IMR-90 (cell line): ENCODE measurements around the gene ANO7. TPM values are rescaled to one million over a fixed set of nuclear protein-coding genes. Genes with fewer than 3 reads are reported as not detected.

ENCODE experiments used
- ATAC-seq: fragments of 200-7000 bp; cut with Tn5 transposase; 2 replicates; pipeline ENCODE4 v1.9.1; 2020; ENCODE audit warnings: low read depth, mild to moderate bottlenecking, moderate library complexity
- BruUV-seq: library from RNA; stranded (reverse); fragments of 400-500 nt; replicated peaks from 2 replicates; lab custom pipeline; 2021; lab: Mats Ljungman, UMichigan
- CTCF ChIA-PET: fragments of 300-600 bp; formaldehyde crosslinking; extraction: SDS; loops from one replicate; lab custom pipeline; 2021; ENCODE audit warnings: antibody characterized with exemption; lab: Yijun Ruan, JAX
- POLR2A ChIA-PET: fragments of 300-600 bp; sonication (Branson Sonifier 250); formaldehyde crosslinking; loops from one replicate; lab custom pipeline; 2022; ENCODE audit warnings: antibody characterized with exemption; ENCODE audit not compliant: unreplicated experiment; lab: Charles Lee
- DNase-seq: peaks from one replicate; pipeline ENCODE4 v3.0.0; 2013
- H2AFZ ChIP-seq: replicated peaks from 2 replicates; pipeline ENCODE3; 2013; ENCODE audit warnings: low read length, mild to moderate bottlenecking; ENCODE audit not compliant: poor library complexity
- H2AK5ac ChIP-seq: 2 replicates; pipeline ENCODE4 v1.6.1; 2013; ENCODE audit warnings: low read depth, low read length, inconsistent platforms
- H2AK9ac ChIP-seq: replicated peaks from 2 replicates; pipeline ENCODE3; 2013; ENCODE audit warnings: mild to moderate bottlenecking, low read depth, low read length, moderate library complexity; ENCODE audit not compliant: poor library complexity
- H2BK120ac ChIP-seq: 2 replicates; pipeline ENCODE4 v1.6.1; 2013; ENCODE audit warnings: low read depth, low read length, inconsistent platforms
- H2BK15ac ChIP-seq: 3 replicates; pipeline ENCODE4 v1.6.1; 2013; ENCODE audit warnings: low read depth, low read length, inconsistent platforms
- H2BK20ac ChIP-seq: 2 replicates; pipeline ENCODE4 v1.6.1; 2013; ENCODE audit warnings: low read depth, mild to moderate bottlenecking, inconsistent platforms, low read length, moderate library complexity
- H2BK5ac ChIP-seq: 2 replicates; pipeline ENCODE4 v1.6.1; 2013; ENCODE audit warnings: mild to moderate bottlenecking, low read depth, low read length, inconsistent platforms; ENCODE audit not compliant: poor library complexity, severe bottlenecking
- H3K14ac ChIP-seq: replicated peaks from 2 replicates; pipeline ENCODE4 v1.6.1; 2013; ENCODE audit warnings: low read depth, low read length, inconsistent platforms
- H3K18ac ChIP-seq: 2 replicates; pipeline ENCODE4 v1.6.1; 2013; ENCODE audit warnings: low read depth, low read length, control low read depth
- H3K23ac ChIP-seq: 2 replicates; pipeline ENCODE4 v1.6.1; 2013; ENCODE audit warnings: low read depth, low read length, inconsistent platforms
- H3K27ac ChIP-seq: 2 replicates; pipeline ENCODE4 v1.5.1; 2013; ENCODE audit warnings: mild to moderate bottlenecking, control low read depth, low read length; ENCODE audit not compliant: insufficient read depth
- H3K27me3 ChIP-seq: 2 replicates; pipeline ENCODE4 v1.6.1; 2013; ENCODE audit warnings: low read length; ENCODE audit not compliant: control insufficient read depth, insufficient read depth
- H3K36me3 ChIP-seq: 2 replicates; pipeline ENCODE4 v1.6.1; 2013; ENCODE audit warnings: low read length, mixed read lengths; ENCODE audit not compliant: control insufficient read depth, insufficient read depth
- H3K4ac ChIP-seq: 2 replicates; pipeline ENCODE4 v1.6.1; 2013; ENCODE audit warnings: low read depth, low read length, inconsistent platforms
- H3K4me1 ChIP-seq: 2 replicates; pipeline ENCODE4 v1.6.1; 2013; ENCODE audit warnings: low read length, mixed read lengths; ENCODE audit not compliant: control insufficient read depth, insufficient read depth
- H3K4me2 ChIP-seq: 2 replicates; pipeline ENCODE4 v1.6.1; 2013; ENCODE audit warnings: low read depth, mild to moderate bottlenecking, control low read depth, low read length, moderate library complexity
- H3K4me3 ChIP-seq: 2 replicates; pipeline ENCODE4 v1.5.1; 2013; ENCODE audit warnings: low read depth, mild to moderate bottlenecking, control low read depth, low read length, moderate library complexity; ENCODE audit not compliant: insufficient read depth
- H3K56ac ChIP-seq: 2 replicates; pipeline ENCODE4 v1.6.1; 2013; ENCODE audit warnings: low read length, inconsistent platforms; ENCODE audit not compliant: insufficient read depth; ENCODE audit errors: extremely low read depth
- H3K79me1 ChIP-seq, 2 experiments: 2 replicates each; pipeline ENCODE4 v1.6.1; 2013; ENCODE audit warnings: low read length in 2 of 2, inconsistent platforms in 1 of 2, low read depth in 1 of 2
- H3K9ac ChIP-seq: 2 replicates; pipeline ENCODE4 v1.6.1; 2013; ENCODE audit warnings: low read depth, low read length, control low read depth
- H3K9me1 ChIP-seq: 2 replicates; pipeline ENCODE4 v1.6.1; 2013; ENCODE audit warnings: low read length, inconsistent platforms; ENCODE audit not compliant: insufficient read depth
- H3K9me3 ChIP-seq: 2 replicates; pipeline ENCODE4 v1.6.1; 2013; ENCODE audit warnings: low read length; ENCODE audit not compliant: control insufficient read depth, insufficient read depth
- H4K20me1 ChIP-seq: 2 replicates; pipeline ENCODE4 v1.6.1; 2013; ENCODE audit warnings: low read length, inconsistent platforms; ENCODE audit not compliant: insufficient read depth
- H4K5ac ChIP-seq: 2 replicates; pipeline ENCODE4 v1.6.1; 2013; ENCODE audit warnings: mild to moderate bottlenecking, low read depth, low read length, control low read depth
- H4K8ac ChIP-seq, 2 experiments: 2 replicates each; pipeline ENCODE4 v1.6.1; 2013; ENCODE audit warnings: low read depth in 2 of 2, low read length in 2 of 2, control low read depth in 1 of 2, inconsistent platforms in 1 of 2
- H4K91ac ChIP-seq: 2 replicates; pipeline ENCODE4 v1.6.1; 2013; ENCODE audit warnings: low read depth, low read length, inconsistent platforms; ENCODE audit not compliant: insufficient read depth
- CEBPB ChIP-seq: IDR thresholded peaks from 2 replicates; pipeline ENCODE4 v1.6.1; 2012; ENCODE audit warnings: low read depth, low read length, improper control_type of control experiment
- CHD1 ChIP-seq: IDR thresholded peaks from 2 replicates; pipeline ENCODE4 v1.6.1; 2012; ENCODE audit warnings: low read depth, low read length, improper control_type of control experiment
- FOS ChIP-seq: fragments of 150-350 bp; IDR thresholded peaks from 2 replicates; pipeline ENCODE4 v1.6.1; 2016; ENCODE audit warnings: low read depth, low read length
- MXI1 ChIP-seq: IDR thresholded peaks from 2 replicates; pipeline ENCODE4 v1.6.1; 2012; ENCODE audit warnings: low read depth, mild to moderate bottlenecking, low read length, moderate library complexity, borderline replicate concordance
- RCOR1 ChIP-seq: IDR thresholded peaks from 2 replicates; pipeline ENCODE4 v1.6.1; 2012; ENCODE audit warnings: mild to moderate bottlenecking, low read length, improper control_type of control experiment; ENCODE audit not compliant: insufficient replicate concordance
- RFX5 ChIP-seq: IDR thresholded peaks from 2 replicates; pipeline ENCODE4 v1.8.0; 2012; ENCODE audit warnings: low read depth, mild to moderate bottlenecking, low read length, moderate library complexity
- SMC3 ChIP-seq: fragments of 150-350 bp; IDR thresholded peaks from 2 replicates; pipeline ENCODE4 v1.6.1; 2016; ENCODE audit warnings: low read depth, mild to moderate bottlenecking, antibody characterized with exemption, low read length, moderate library complexity
- WGBS, 2 experiments: methylation state at CpG; one replicate each; pipeline versions ENCODE4 v1.1.5 to v1.1.7; 2013; ENCODE audit warnings: missing lambda C conversion rate in 2 of 2; ENCODE audit not compliant: insufficient read length in 1 of 2; ENCODE audit errors: extremely low coverage in 2 of 2; 5-methylcytosine and 5-hydroxymethylcytosine counted together
- dilution Hi-C: fragments of 300-500 bp; cut with HindIII; formaldehyde crosslinking; loops from one replicate; pipeline ENCODE4 v1.14.3; 2018; ENCODE audit warnings: low sequenced_read_pairs; ENCODE audit not compliant: unreplicated experiment
- in situ Hi-C: fragments of 300-500 bp; cut with MboI; formaldehyde crosslinking; loops from 3 replicates; pipeline ENCODE4 v1.14.3; 2019; ENCODE audit warnings: low sequenced_read_pairs, inconsistent platforms, mixed read lengths
- intact Hi-C: fragments of 100-400 bp; cut with micrococcal nuclease; formaldehyde crosslinking; loops from 2 replicates; pipeline ENCODE4 v1.10.0; 2022
- polyA plus RNA-seq, 3 experiments: library from polyadenylated mRNA; depleted of rRNA; stranded (reverse); fragments of >200 nt; gene quantifications; 2 replicates each; pipeline ENCODE4 v1.2.3, GENCODE V29; 2012; ENCODE audit warnings: low replicate concordance in 1 of 3
- total RNA-seq: library from RNA; depleted of rRNA; stranded (reverse); fragments of >200 nt; gene quantifications from 2 replicates; pipeline ENCODE4 v1.2.3, GENCODE V29; 2012
- TF ChIP-seq, protein P1 (sequence below): fragments of 150-350 bp; IDR thresholded peaks from 2 replicates; pipeline ENCODE4 v1.6.1; 2016; ENCODE audit warnings: low read depth, mild to moderate bottlenecking, low read length, moderate library complexity, borderline replicate concordance

Gene ANO7
- total and polyA plus RNA-seq, 2 of the 4 experiments (the other 2 are of a cell fraction) = 0.36 to 3.4 TPM

DNA sequence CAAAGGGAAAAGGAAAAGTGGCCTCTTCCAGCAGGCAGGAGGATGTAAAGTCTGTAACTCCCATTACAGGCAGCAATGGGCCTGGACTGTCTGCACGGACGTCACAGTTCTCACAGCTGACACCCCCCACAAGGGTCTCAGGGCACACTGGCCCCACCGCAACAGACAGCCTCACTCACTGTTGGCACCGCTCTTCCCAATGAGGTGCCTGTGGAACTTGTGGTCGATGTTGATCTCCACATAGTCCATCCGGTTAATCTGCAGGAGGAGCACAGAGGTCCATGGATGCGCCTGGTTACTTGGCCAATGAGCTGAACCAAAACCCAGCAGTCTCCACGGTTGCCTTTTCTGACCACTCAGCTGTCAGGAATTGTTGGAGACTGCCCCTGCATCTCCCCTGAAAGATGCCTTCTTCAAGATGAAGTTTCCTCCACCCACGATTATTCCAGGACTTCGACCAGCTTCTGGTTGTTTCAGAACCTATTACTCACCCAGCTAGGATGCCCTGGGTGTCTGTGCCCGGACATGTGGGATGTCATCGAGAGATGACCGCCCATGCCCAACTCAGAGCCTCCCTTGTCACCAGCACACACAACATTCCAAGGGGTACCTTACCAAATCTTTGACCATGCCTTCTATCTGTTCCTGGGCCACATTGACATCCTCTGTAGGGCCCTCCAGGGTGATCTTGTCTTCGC lies 64.5 kb downstream of the ANO7 start:
- dilution Hi-C loops (no loop called here), in situ Hi-C loops (no loop called here), intact Hi-C loops (no loop called here)
- Histone ChIP-seq H3K4ac (no peak overlapping the region), H2BK5ac (no peak overlapping the region), H2BK120ac (no peak overlapping the region), H3K23ac (no peak overlapping the region), H3K18ac (no peak overlapping the region), H3K56ac (no peak overlapping the region), H3K9ac (no peak overlapping the region), H2AFZ (no peak overlapping the region), H3K4me1 (no peaks in the 10 kb centered on the region), H4K8ac (no peak overlapping the region), H3K4me2 (no peak overlapping the region), H3K9me3 (no peaks in the 10 kb centered on the region), H4K91ac (no peak overlapping the region), H3K27me3 (no peaks in the 10 kb centered on the region), H3K4me3 (no peak overlapping the region), H4K5ac (no peak overlapping the region), H2BK15ac (no peak overlapping the region), H3K9me1 (peaks cover 4% of the 10 kb centered on the region), H3K27ac (no peak overlapping the region), H3K14ac (no peak overlapping the region), H2BK20ac (no peak overlapping the region), H4K20me1 (peaks cover 94% of the 10 kb centered on the region), H3K79me1 (peaks cover 40 to 85% of the 10 kb centered on the region in 2 experiments), H2AK9ac (no peak overlapping the region), H3K36me3 (peaks cover 88% of the 10 kb centered on the region), H2AK5ac (no peak overlapping the region)
- no TSS peak for BruUV-seq
- no peak for TF ChIP-seq RFX5
- TF ChIP-seq MXI1 = no peak
- TF ChIP-seq, protein P1, sequence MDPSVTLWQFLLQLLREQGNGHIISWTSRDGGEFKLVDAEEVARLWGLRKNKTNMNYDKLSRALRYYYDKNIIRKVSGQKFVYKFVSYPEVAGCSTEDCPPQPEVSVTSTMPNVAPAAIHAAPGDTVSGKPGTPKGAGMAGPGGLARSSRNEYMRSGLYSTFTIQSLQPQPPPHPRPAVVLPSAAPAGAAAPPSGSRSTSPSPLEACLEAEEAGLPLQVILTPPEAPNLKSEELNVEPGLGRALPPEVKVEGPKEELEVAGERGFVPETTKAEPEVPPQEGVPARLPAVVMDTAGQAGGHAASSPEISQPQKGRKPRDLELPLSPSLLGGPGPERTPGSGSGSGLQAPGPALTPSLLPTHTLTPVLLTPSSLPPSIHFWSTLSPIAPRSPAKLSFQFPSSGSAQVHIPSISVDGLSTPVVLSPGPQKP = no peak
- TF ChIP-seq SMC3 = no peak
- TF ChIP-seq CEBPB = no peak
- no peak for TF ChIP-seq RCOR1
- no peak for TF ChIP-seq FOS
- no peak for TF ChIP-seq CHD1
- ChIA-PET CTCF (no interaction called here), POLR2A (no interaction called here)
- DNase-seq (no peak), ATAC-seq (no peak)
- 94% methylated on average over 12 of the region's 14 CpGs; no CpG with 5 or more reads in 1 of the 2 experiments for WGBS, 2 experiments
